HG03460 (cell line): ENCODE results near the gene PLXNC1.
A peak's percentile ranks its signal among the peaks of the same experiment; 100 is the strongest.
"Not testable (repeated sequence)": the region's sequence is repeated elsewhere in the genome, so short reads cannot be mapped to it uniquely, and the experiment has no call there.

ENCODE experiments used
- ATAC-seq: cut with Tn5 transposase; IDR thresholded peaks from one replicate; pipeline ENCODE4 v1.9.1; 2021; ENCODE audit not compliant: unreplicated experiment

The PLXNC1 gene

GRCh38 chr12:94284859-94285258 is 136.5 kb downstream of the PLXNC1 start:
- ATAC-seq: no peak

- ATAC-seq: no peak
Measured at GRCh38 chr12:94285943-94286582, 137.7 kb downstream of the PLXNC1 start.

GRCh38 chr12:94286583-94287244 is 138.3 kb downstream of the PLXNC1 start:
- ATAC-seq: no peak

- ATAC-seq: no peak
Measured at GRCh38 chr12:94287245-94287628, 138.9 kb downstream of the PLXNC1 start.

DNA sequence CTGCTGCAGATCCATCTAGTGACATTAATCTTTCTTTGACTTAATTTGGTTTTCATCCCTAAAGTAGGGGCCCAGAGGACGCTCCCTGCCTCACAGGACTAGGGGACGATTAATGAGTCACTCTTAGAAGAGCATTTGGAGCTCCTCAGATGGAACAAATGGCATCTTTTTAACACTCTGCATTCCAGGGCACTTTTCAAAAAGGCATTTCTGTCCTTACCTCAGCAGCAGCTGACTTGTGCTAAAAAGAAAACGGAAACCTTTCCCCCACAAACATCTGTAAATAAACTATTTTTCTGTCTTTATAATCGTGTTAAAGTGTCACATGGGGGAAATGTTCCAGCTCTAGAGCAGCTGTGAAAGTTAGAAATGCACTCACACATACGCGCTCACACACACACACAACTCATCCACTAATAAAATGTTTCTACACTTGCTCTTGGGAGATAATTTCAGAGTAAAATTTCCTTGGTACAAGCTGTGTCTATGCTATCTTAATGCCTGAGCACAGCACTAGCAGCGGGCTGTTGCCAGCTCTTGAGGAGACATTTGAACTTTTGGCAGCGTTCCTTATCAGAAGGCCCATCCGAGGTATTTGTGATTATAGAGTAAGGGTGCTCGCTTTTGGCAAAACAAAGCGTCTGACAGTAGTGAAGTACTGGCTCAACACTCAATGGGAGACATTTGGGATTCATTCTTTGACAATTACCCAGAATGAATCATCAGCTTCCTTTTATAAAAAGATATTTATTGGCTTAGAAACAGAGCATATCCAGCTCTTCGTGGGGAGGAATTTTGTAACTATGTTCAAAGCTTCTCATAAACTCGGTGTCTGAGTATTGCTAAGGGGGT is 141.3 kb downstream of the PLXNC1 start:
- no peak for ATAC-seq

- ATAC-seq: no peak
Measured at GRCh38 chr12:94290353-94290752, 142.0 kb downstream of the PLXNC1 start.

GRCh38 chr12:94297096-94297699 is 148.8 kb downstream of the PLXNC1 start:
- ATAC-seq: no peak

- no peak for ATAC-seq
Measured at GRCh38 chr12:94297876-94298505, 149.6 kb downstream of the PLXNC1 start.

DNA sequence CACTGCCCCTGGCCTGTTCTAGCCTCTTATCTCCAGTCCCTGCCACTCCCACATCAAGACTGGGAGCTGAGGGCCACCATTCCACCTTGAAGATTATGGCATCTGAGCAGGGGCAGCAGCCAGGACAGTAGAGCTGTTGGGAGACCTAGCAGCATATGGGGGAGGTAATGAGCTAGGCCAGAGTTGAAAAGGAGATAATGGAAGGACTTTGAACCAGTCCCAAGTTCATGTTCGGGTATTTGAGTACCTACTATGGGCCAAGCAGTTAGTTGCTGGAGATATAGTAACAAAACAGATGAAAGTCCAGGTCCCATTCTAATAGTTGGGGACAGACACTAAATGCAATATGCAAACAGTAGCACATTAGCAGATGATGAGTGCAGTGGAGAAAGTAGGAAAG is 151.5 kb downstream of the PLXNC1 start:
- no peak for ATAC-seq

- ATAC-seq: no peak
Measured at GRCh38 chr12:94304012-94304411, 155.6 kb downstream of the PLXNC1 start.

- no peak for ATAC-seq
Measured at GRCh38 chr12:94304566-94305061, 156.2 kb downstream of the PLXNC1 start.

DNA sequence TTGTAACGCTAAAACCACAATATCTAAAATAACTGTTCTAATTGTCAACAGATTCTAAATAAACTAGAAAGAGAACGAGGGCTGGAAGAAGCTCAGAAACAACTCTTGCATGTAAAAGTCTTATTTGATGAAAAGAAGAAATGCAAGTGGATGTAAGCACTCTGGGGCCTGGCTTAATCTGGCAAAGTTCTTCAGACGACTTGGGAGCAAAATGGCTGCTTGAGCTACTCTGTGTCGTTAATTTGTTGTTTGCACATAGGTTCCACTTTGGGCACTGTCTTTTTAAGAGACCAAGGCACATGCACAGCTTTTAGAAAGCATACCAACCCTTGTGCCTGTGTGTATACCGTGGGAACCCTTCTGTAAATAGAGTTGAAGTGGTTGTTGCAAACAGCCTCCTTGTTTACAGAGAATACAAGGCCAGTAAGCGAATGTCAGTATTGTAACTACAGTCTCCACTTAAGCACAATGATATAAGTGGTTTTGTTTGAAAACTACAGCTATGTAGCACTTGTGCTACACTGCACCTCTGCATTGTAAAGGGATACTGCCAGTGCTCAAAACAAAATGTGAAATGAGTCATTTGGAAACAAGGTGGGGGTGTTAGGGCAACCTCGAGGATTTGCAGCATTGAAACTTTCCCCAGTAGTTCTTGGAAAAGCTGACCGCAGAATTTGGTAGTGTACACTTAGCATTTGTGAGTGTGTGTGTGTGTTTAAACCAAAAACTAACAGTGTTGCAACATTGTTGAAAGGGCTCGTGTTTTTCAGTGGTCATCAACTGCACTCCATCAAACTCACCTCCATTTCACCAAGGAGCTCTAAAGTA is 157.0 kb downstream of the PLXNC1 start:
- ATAC-seq: peak; percentile 49

DNA sequence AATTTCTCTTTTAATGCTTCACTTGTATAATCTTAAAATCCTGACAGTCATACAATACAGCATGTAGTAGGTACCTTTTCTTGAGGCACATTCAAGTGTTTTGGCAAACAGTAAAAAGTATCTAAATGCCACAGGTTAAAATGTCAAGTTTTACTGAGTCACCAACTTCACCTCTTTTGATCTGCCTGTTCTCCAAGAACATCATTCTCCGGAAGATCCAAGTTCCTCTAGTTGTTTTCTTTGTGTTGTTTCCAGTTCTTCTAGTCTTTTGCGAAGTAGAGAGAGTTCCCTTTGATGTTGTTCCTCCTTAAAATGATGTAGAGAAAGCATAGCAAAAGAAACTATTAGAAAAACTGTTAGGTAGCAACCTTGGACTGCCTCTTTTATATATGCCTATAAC is 160.2 kb downstream of the PLXNC1 start:
- ATAC-seq: no peak

- peak; percentile 79 for ATAC-seq
Measured at GRCh38 chr12:94309373-94309772, 161.0 kb downstream of the PLXNC1 start.

DNA sequence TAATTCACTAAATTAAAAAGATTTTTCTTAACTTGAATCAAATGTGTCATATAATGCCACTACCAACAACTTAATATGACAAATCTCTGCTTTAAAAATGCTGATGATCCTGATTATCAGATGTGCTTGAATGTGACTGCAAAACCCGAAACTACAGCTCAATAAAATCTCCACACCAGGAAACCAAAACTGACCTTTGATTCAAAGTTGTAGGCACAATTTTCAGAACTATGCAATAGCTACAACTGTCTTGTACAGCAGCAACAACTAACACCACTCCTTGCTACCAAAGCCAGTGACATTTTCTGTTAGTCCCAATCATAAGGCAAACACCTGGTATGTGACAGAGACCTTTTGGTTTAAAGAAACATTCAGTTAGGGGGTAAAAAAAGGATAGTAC is 164.0 kb downstream of the PLXNC1 start:
- ATAC-seq: no peak

DNA sequence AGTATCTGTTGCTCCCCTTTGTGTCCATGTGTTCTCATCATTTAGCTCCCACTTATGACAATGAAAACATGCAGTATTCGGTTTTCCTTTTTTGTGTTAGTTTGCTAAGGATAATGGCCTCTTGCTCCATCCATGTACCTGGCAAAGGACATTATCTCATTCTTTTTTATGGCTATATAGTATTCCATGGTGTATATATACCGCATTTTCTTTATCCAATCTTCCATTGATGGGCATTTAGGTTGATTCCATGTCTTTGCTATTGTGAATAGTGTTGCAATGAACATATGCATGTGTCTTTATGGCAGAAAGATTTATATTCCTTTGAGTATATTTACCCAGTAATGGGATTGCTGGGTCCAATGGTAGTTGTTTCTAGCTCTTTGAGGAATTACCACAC is 168.2 kb downstream of the PLXNC1 start:
- ATAC-seq: not testable (repeated sequence)

GRCh38 chr12:94318181-94318580 is 169.8 kb downstream of the PLXNC1 start:
- ATAC-seq: no peak

DNA sequence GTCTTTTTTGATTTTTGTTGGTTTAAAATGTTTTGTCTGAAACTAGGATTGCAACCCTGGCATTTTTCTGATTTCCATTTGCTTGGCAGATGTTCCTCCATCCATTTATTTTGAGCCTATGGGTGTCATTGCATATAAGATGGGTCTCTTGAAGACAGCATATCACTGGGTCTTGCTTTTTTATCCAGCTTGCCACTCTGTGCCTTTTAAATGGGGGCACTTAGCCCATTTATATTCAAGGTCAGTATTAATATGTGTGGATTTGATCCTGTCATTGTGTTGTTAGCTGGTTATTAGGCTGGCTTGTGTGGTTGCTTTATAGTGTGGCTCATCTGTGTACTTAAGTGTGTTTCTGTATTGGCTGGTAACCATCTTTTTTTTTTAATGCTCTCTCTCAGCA is 171.7 kb downstream of the PLXNC1 start:
- ATAC-seq: no peak

GRCh38 chr12:94322346-94322745 is 174.0 kb downstream of the PLXNC1 start:
- no peak for ATAC-seq

DNA sequence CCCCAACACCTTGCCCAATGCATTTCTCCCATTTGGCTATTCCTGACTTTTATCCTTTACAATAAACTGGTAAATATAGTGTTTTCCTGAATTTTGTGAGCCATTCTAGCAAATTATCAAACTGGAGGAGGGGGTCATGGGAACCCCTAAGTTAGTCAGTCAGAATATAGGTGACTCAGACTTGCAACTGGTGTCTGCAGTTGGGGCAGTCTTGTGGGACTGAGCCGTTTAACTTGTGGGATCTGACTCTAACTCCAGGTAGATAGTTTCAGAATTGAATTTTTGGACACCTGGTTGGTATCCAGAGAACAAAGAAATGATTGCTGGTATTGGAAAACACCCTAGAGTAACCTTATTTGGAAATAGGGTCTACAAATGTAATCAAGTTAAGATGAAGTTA is 177.9 kb downstream of the PLXNC1 start:
- no peak for ATAC-seq
